HepG2 (cell line): ENCODE results near the gene CDCA4.

ENCODE experiments used
- CC2D1A ChIP-seq: sonication (generic); formaldehyde crosslinking; IDR thresholded peaks from 2 replicates; pipeline ENCODE4 v1.8.1; 2023; ENCODE audit warnings: mild to moderate bottlenecking, missing genetic modification reagents
- EZH2 ChIP-seq: conservative IDR thresholded peaks from 2 replicates; pipeline ENCODE4 v1.6.1; 2012; ENCODE audit warnings: mild to moderate bottlenecking, low read depth, low read length, moderate library complexity
- FOXP4 ChIP-seq: sonication (generic); formaldehyde crosslinking; IDR thresholded peaks from 2 replicates; pipeline ENCODE4 v1.4.0; 2020; ENCODE audit warnings: missing genetic modification reagents
- HMGA1 ChIP-seq: sonication (generic); formaldehyde crosslinking; conservative IDR thresholded peaks from 2 replicates; pipeline ENCODE4 v1.4.0; 2020; ENCODE audit warnings: missing genetic modification reagents
- IRF1 ChIP-seq: sonication (generic); formaldehyde crosslinking; IDR thresholded peaks from 2 replicates; pipeline ENCODE4 v1.4.0; 2020; ENCODE audit warnings: low read depth, mild to moderate bottlenecking, missing genetic modification reagents
- POLR2AphosphoS5 ChIP-seq: IDR thresholded peaks from 2 replicates; pipeline ENCODE4 v1.6.1; 2012; ENCODE audit warnings: low read depth, low read length
- SP1 ChIP-seq, 2 experiments: fragments of 450-650 bp in 1 of 2; sonication (generic) in 1 of 2; formaldehyde crosslinking in 1 of 2; IDR thresholded peaks; 2 replicates each; pipeline versions ENCODE4 v1.4.0 to v1.6.1; 2016 to 2020; ENCODE audit warnings: missing genetic modification reagents in 1 of 2
- TFE3 ChIP-seq: IDR thresholded peaks from 2 replicates; pipeline ENCODE4 v1.6.1; 2016
- ZHX1 ChIP-seq: sonication (generic); formaldehyde crosslinking; IDR thresholded peaks from 2 replicates; pipeline ENCODE4 v1.8.1; 2022; ENCODE audit warnings: low read depth, mild to moderate bottlenecking, missing genetic modification reagents
- ZNF354B ChIP-seq: sonication (generic); formaldehyde crosslinking; IDR thresholded peaks from 2 replicates; pipeline ENCODE4 v1.8.0; 2022; ENCODE audit warnings: mild to moderate bottlenecking, missing genetic modification reagents
- ZNF644 ChIP-seq: IDR thresholded peaks from 2 replicates; pipeline ENCODE4 v1.6.1; 2016; ENCODE audit warnings: low read depth
- ZNF678 ChIP-seq: sonication (generic); formaldehyde crosslinking; IDR thresholded peaks from 2 replicates; pipeline ENCODE4 v1.4.0; 2020; ENCODE audit warnings: mild to moderate bottlenecking, missing genetic modification reagents

- TF ChIP-seq FOXP4 (CRISPR knock-in tag) (no peak), ZHX1 (CRISPR knock-in tag) (no peak), CC2D1A (no peak), TFE3 (CRISPR knock-in tag) (no peak), POLR2AphosphoS5 (no peak), ZNF354B (CRISPR knock-in tag) (no peak), EZH2 (no peak), ZNF644 (CRISPR knock-in tag) (no peak), SP1 (IDR thresholded peaks at IDR 0.05) (no peak), SP1 (CRISPR knock-in tag; IDR thresholded peaks at IDR 0.05) (no peak), IRF1 (CRISPR knock-in tag) (no peak), HMGA1 (CRISPR knock-in tag) (no peak), ZNF678 (CRISPR knock-in tag) (no peak)
Measured at GRCh38 chr14:104966261-104966865, 54.5 kb downstream of the CDCA4 start.
